GM19351 (cell line): ENCODE measurements around the gene SYT9.
"Not testable (repeated sequence)": the region's sequence is repeated elsewhere in the genome, so short reads cannot be mapped to it uniquely, and the experiment has no call there.

Source experiments
- ATAC-seq: cut with Tn5 transposase; IDR thresholded peaks from one replicate; pipeline ENCODE4 v1.9.1; 2021; ENCODE audit warnings: mild to moderate bottlenecking, moderate library complexity; ENCODE audit not compliant: unreplicated experiment

Gene SYT9

GRCh38 chr11:7335442-7335841, 83.7 kb downstream of the SYT9 start:
- ATAC-seq = not testable (repeated sequence)

- ATAC-seq = no peak
Observed at GRCh38 chr11:7341551-7341950, 89.8 kb downstream of the SYT9 start.

DNA sequence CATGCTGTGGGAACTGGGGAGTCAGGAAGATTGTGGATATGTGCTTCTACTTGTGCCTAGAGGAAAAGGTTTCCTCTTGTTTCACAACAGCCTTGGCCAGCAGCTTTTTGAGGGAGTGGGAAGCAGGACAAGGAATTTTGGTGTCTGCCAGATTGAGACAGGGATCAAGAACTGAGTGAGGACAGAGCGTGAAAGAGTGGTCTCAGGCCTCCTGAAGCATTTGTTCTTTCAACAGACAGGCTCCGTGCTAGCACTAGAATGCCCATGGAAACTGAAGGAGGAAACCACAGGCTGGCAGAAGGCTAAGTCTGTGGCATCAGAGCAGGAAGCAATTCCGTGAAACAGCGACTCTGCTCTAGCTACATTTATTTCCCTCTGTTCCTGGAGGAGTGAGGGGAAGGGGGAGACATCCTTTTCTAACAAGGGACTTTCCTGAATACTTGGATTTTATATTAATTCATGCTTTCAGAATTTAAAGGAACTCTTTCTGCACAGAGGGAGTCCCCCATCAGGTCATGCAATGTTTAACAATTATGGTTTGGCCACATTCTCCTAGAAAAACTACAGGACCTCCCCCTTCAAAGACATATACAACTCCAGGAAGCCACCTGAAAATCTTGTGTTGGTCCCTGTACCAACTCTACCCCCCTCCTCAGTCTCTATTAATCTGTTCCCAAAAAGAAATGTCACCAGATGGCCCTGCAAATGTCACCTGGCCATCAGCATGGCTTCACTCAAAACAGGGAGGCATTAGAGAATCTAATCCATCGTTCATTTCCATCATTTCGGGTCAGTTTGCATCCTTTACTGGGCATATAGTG, 96.1 kb downstream of the SYT9 start:
- ATAC-seq = no peak

GRCh38 chr11:7348432-7349304, 97.0 kb downstream of the SYT9 start:
- ATAC-seq = no peak

- ATAC-seq = no peak
Observed at GRCh38 chr11:7351228-7351627, 99.5 kb downstream of the SYT9 start.

- ATAC-seq = peak; percentile 85
Observed at GRCh38 chr11:7353100-7353499, 101.4 kb downstream of the SYT9 start.

DNA sequence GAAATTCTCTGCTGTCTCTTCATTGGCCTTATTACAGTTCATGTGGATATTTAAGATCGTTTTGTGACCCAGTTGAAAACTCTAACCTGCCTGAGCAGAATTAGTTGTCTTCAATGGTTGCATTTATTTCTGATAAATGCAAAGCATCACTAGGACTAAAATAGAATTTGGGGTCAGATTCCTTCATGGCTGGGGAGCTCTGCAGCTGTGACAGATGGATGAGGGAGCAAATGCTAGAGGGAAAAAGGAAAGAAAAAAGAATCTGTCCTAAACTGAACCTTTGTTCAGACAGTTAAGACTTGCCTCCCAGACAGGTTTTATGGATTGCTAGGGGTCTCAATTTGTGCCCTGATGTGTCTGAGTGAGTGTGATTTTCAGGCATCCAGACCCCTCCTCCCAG, 113.0 kb downstream of the SYT9 start:
- ATAC-seq = no peak

- ATAC-seq = no peak
Observed at GRCh38 chr11:7367803-7368202, 116.1 kb downstream of the SYT9 start.

- no peak for ATAC-seq
Observed at GRCh38 chr11:7376386-7376785, 124.7 kb downstream of the SYT9 start.

DNA sequence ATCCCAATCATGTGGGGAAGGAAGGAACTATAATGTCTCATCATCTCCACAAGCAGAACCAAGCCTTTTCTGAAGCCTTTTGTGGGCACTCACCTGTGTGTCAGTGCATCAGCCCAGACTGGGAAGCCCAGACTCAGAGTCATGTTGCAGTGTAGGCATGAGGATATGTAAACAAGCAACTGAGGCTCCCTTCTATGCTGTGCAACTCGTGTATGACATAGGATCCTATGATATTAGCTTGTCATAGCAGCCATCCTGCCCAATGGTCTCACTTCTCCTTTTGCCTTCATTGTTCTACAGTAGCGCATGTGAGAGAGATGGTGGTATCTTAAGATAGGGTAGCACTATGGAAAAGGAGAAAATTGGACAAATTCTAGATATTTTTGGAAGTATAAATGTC, 130.2 kb downstream of the SYT9 start:
- peak; percentile 73 for ATAC-seq

DNA sequence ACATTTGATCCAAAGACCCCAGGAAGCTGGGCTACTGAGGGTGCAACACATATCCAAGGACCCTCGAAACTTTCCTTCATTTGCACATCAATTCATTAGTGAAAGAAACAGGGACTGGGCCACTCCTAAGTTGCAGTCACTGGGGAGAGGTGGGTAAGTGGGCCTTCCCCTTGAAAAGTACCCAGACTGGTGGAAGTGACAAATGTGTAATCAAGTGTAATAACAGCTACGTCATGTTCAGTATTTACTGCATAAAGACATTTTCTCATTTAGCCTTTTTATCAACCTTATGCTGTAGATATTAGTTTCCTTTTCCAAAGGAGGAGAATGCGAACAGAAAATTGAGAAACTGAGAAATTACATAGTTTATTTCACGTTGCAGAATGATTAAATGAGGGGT, 131.7 kb downstream of the SYT9 start:
- ATAC-seq = no peak

DNA sequence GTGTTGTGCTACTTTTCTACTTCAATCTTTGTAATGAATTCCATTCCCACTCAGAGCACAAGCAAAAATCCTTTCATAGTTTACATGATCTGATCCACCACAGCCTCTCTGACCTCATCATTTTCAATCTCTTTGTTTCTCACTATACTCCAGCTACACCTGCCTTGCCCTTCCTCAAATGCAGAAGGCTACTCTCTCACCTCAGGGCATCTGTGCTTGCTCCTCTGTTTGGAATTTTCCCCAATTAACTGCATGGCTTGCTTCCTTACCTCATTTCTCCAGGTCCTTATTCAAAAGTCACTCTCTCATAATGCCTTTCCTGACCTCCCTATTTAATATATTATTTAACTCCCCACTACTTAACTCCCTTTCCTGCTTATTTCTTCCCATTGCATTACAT, 133.0 kb downstream of the SYT9 start:
- ATAC-seq = no peak

DNA sequence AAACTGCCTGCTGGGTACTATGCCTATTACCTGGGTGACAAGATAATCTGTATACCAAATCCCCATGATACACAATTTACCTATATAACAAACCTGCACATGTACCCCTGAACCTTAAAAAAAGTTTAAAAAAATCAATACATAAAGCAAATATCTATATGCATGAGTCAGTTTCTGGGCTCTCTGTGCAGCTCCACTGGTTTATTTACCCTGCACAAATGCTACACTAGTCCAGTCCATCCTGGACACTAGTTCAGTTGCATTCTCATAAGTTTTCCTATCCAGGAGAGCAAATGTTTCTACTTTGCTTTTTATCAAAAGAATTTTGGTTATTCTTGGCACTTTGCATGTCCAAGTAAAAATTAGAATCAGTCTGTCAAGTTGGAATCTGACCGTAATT, 133.8 kb downstream of the SYT9 start:
- no peak for ATAC-seq

DNA sequence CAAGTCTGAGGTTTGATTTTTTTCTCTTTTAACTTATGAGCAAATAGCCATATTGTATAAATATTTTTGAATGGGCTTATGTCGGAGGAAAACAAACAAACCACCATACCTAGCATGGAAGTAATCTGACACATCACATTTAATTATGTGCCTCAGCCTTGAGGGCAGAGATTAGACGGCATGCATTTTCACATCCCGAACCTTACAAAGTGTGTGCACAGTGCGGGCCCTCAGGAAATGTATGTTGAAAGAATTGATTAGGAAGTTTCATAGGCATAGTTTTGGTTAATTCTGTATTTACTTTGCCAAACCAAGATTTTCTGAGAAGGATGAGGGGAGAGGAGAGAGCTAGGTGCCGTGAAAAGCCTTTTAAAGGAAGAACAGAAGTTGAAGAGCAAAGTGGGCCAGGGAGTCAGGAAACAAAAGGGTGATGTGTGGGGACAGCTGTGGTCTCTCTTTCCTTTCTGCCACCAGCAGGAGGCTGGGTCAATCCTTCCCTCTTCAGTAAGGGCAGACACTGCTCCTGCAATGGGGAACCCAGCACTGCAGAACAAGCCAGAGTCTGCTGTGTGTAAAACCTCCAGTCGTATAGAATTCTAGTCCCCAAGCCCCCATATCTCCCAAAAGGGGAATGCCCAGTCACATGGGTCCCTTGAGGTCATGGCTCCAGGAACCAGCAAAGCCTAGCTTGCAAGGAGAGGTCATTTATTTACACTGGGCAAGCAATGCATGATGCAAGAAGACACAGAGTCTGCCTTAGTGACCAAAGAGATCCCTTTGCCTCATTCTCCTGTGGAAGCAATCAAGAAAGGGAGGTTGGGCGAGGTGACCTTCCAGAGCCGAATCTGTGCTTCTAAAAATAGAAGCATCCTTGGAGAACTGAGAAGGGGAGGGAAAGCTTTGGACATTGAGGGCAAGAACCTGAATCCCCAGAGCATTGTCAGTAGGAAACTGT, 162.5 kb downstream of the SYT9 start:
- no peak for ATAC-seq

GRCh38 chr11:7414973-7415817, 163.5 kb downstream of the SYT9 start:
- ATAC-seq = no peak

- no peak for ATAC-seq
Observed at GRCh38 chr11:7416080-7416479, 164.4 kb downstream of the SYT9 start.

DNA sequence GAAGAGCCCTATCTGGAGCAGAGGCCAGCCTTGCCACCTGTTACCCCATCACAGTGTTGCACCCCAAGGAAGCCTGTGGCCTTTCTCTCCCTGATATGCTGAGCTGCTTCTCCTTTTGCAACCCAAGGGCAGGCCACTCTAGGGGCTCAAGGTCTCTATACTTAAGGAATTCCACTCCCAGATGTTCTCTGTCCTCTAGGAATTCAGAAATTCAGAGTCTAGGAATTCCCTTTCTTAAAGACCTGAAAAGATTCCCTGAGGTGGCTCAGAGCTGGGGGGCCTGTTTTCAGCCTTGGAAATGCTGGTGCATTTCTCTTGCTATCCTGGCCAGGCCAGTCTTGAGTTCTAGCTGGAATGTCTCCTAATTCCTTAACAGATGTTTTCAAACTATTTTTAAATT, 165.6 kb downstream of the SYT9 start:
- no peak for ATAC-seq

GRCh38 chr11:7418061-7418460, 166.4 kb downstream of the SYT9 start:
- no peak for ATAC-seq

GRCh38 chr11:7418906-7419305, 167.2 kb downstream of the SYT9 start:
- ATAC-seq = no peak

DNA sequence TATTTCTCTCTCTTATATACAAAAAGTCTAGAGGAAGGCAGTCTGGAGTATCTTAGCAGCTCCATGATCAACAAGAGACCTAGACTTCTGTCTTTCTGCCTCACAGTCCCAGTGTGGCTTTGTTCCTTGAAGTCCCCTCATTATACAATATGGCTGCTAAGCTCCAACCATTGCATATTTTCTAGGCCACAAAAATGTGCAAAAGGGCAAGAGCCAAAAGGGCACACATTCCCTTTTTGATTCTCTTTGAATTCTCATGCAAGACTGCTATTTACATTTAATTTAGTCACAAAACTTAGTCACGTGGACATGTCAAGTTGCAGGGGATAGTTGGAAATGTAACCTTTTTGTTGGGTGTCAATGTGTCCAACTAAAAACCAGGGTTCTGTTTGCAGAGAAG, 169.4 kb downstream of the SYT9 start:
- ATAC-seq = no peak
